ENCODE measurements around the gene PSMB8. TPM values are rescaled to one million over a fixed set of nuclear protein-coding genes. Genes with fewer than 3 reads are reported as not detected.
"Not testable (repeated sequence)": the region's sequence is repeated elsewhere in the genome, so short reads cannot be mapped to it uniquely, and the experiment has no call there.

Gene PSMB8
- polyA plus RNA-seq, 3 donors = 19.7 to 22.3 (median 20.4) TPM

GRCh38 chr6:32816746-32817204 lies 27.1 kb downstream of the PSMB8 start, which contains the start of gene HLA-DOB:
HLA-DOB (minus strand) TSS chr6:32817002; CDS start chr6:32816951, 51 bp downstream.
- DNase-seq (ENCODE audit: extremely low read depth in 1 of 11, low read depth in 9 of 11, low spot score in 4 of 11) = no peak

- DNase-seq (ENCODE audit: extremely low read depth in 1 of 11, low read depth in 9 of 11, low spot score in 4 of 11) = no peak
Measured at GRCh38 chr6:32815996-32816395, 27.9 kb downstream of the PSMB8 start.

DNA sequence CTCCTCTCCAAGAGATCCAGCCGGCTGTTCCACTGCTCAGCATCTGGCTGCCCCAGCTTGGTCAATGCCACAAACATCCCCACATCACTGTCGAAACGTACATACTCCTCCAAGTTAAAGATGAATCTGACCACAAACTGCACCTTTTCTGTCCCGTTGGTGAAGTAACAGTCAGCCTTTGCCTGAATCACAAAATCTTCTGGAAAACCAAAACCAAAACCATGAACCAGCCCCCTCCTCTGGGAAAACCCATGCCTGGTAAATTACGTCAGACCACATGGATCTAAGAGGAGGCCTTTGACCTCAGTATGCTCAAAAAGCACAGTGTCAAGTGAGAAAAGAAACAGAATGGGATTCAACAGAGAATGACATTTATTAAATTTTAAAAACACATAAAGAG lies 28.7 kb downstream of the PSMB8 start:
- no peak for DNase-seq (ENCODE audit: extremely low read depth in 1 of 11, low read depth in 9 of 11, low spot score in 4 of 11)

- no peak for DNase-seq (ENCODE audit: extremely low read depth in 1 of 11, low read depth in 9 of 11, low spot score in 4 of 11)
Measured at GRCh38 chr6:32814145-32814544, 29.7 kb downstream of the PSMB8 start.

DNA sequence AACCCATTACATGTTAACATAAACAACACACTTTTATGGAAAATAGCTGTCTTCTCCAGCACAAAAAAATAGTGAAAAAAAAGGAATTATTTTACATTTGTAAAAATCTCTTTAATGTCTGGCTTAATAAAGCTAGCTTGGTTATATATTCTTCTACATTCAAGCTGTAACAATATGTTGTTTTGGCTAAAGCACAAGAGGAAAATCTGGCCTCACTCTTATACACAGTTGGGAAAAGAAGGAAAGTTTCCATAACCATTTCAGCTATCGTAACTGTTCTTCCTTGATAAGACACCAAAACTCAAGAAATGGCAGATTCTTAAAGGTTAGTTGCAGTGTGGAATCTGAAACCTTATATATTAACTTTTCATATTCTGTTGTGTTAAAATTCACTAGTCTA lies 34.7 kb downstream of the PSMB8 start:
- no peak for DNase-seq (ENCODE audit: extremely low read depth in 1 of 11, low read depth in 9 of 11, low spot score in 4 of 11)

- DNase-seq (ENCODE audit: extremely low read depth in 1 of 11, low read depth in 9 of 11, low spot score in 4 of 11) = no peak
Measured at GRCh38 chr6:32807020-32807580, 36.7 kb downstream of the PSMB8 start.

DNA sequence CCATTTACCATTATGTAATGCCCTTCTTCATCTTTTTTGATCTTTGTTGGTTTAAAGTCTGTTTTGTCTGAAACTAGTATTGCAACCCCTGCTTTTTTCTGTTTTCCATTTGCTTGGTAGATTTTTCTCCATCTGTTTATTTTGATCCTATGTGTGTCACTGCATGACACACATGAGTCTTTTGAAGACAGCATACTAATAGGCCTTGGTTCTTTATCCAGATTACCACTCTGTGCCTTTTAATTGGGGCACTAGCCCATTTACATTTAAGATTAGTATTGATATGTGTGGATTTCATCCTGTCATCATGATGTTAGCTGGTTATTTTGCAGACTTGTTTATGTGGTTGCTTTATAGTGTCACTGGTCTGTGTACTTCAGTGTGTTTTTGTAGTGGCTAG lies 38.4 kb downstream of the PSMB8 start:
- not testable (repeated sequence) for DNase-seq (ENCODE audit: extremely low read depth in 1 of 11, low read depth in 9 of 11, low spot score in 4 of 11)

DNA sequence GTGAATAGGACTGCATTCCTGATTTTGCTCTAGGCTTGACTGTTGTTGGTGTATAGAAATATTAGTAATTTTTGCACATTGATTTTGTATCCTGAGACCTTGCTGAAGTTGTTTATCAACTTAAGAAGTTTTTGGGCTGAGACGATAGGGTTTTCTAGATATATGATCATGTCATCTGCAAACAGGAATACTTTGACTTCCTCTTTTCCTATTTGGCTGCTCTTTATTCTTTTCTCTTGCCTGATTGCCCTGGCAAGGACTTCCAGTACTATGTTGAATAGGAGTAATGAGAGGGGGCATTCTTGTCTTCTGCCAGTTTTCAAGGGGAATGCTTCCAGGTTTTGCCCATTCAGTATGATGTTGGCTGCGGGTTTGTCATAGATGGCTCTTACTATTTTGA lies 40.4 kb downstream of the PSMB8 start:
- no peak for DNase-seq (ENCODE audit: extremely low read depth in 1 of 11, low read depth in 9 of 11, low spot score in 4 of 11)

DNA sequence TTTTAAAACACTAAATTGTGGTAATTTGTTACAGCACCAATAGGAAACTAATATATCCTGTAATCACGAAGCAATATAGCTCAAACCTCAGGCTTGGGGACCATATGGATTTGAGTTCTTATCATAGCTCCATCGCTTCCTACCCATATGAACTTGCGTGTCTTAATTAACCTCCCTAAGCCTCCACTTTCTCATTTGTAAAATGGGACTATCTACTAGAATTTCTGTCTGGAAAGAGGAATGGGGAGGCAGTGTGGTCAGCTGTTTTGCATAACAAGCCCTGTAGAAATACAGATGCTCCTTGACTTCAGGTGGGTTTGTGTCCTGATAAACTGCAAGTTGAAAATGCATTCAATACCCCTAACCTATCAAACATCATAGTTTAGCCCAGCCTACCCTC lies 44.1 kb downstream of the PSMB8 start:
- DNase-seq (ENCODE audit: extremely low read depth in 1 of 11, low read depth in 9 of 11, low spot score in 4 of 11) = no peak

DNA sequence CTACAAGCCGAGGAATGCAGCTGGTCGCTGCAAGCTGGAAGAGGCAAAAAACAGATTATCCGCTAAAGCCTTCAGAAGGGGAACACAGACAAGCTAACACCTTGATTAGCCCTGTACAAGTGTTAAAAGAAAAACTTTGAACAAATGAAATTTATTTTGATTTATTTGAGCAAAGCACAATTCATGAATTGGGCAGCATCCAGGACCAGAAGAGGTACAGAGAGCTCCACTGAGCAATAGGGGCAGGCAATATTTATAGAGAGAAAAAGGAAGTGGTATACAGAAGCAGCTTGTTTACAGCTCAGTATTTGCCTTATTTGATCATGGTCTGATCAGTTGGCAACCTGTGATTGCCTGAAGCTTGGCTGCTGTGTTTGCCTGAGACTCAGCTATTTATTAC lies 44.7 kb downstream of the PSMB8 start:
- no peak for DNase-seq (ENCODE audit: extremely low read depth in 1 of 11, low read depth in 9 of 11, low spot score in 4 of 11)

GRCh38 chr6:32796848-32797776 lies 46.7 kb downstream of the PSMB8 start:
- peak; percentile 50 to 81 (median 64) for DNase-seq (ENCODE audit: extremely low read depth in 1 of 11, low read depth in 9 of 11, low spot score in 4 of 11)

- no peak for DNase-seq (ENCODE audit: extremely low read depth in 1 of 11, low read depth in 9 of 11, low spot score in 4 of 11)
Measured at GRCh38 chr6:32794510-32794909, 49.3 kb downstream of the PSMB8 start.

DNA sequence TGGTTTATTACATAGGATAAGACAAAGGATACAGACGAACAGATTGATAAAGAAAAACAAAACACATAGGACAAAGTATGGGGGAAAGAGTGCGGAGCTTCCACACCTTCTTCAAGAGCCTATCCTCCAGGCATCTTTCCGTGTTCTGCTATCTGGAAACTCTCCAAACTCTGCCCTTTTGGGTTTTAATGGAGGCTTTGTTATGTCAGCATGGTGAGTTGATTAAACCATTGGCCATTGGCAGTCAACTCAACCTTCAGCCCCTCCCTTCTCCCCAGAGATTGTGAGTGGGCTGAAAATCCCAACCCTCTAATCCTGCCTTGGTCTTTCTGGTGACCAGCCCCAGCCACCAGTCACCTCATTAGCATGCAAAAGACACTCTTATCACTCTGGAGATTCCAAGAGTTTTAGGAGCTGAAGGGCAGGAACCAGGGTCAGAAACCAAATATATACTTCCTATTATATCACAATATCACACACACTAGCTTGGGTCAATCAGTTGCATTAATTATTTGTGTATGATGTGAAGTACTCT lies 50.9 kb downstream of the PSMB8 start:
- no peak for DNase-seq (ENCODE audit: extremely low read depth in 1 of 11, low read depth in 9 of 11, low spot score in 4 of 11)

Other genes with a start within 250 kb of the PSMB8 start
- gene HLA-DQA1, start 206.6 kb downstream of the PSMB8 start, polyA plus RNA-seq (ENCODE audit: insufficient read length in 3 of 3) = 1 to 10 TPM; 1.8 to 7.9 (median 2.8) TPM
- 10 to 100 TPM in 1 of 3 donors, 1 to 10 TPM in 2; 6.9 to 11.4 (median 7.7) TPM for gene HLA-DQB1, start 177.4 kb downstream of the PSMB8 start, polyA plus RNA-seq (ENCODE audit: insufficient read length in 3 of 3)
- 1 to 10 TPM in 1 of 3 donors, under 1 TPM in 1, not detected in 1; 0.37 to 1.4 TPM for gene HLA-DQA2, start 102.7 kb downstream of the PSMB8 start, polyA plus RNA-seq (ENCODE audit: insufficient read length in 3 of 3)
- gene HLA-DQB2, start 80.5 kb downstream of the PSMB8 start, polyA plus RNA-seq (ENCODE audit: insufficient read length in 3 of 3) = 1 to 10 TPM in 1 of 3 donors, under 1 TPM in 1, not detected in 1; 0.57 to 1.8 TPM
- gene HLA-DOB, start 27.0 kb downstream of the PSMB8 start, polyA plus RNA-seq (ENCODE audit: insufficient read length in 3 of 3) = under 1 TPM; 0.10 to 0.21 (median 0.16) TPM
- gene TAP2, start 5.3 kb downstream of the PSMB8 start, polyA plus RNA-seq (ENCODE audit: insufficient read length in 3 of 3) = 10 to 100 TPM in 1 of 3 donors, 1 to 10 TPM in 2; 9.4 to 19.7 (median 9.5) TPM
- 10 to 100 TPM in 1 of 3 donors, 1 to 10 TPM in 2; 8.2 to 12.3 (median 8.3) TPM for gene TAP1, start 9.7 kb upstream of the PSMB8 start, polyA plus RNA-seq (ENCODE audit: insufficient read length in 3 of 3)
- gene PSMB9, start 10.1 kb upstream of the PSMB8 start, polyA plus RNA-seq (ENCODE audit: insufficient read length in 3 of 3) = 1 to 10 TPM; 5.1 to 6.7 (median 5.1) TPM
- 10 to 100 TPM; 51.8 to 75.3 (median 65.9) TPM for gene HLA-DMB, start 97.0 kb upstream of the PSMB8 start, polyA plus RNA-seq (ENCODE audit: insufficient read length in 3 of 3)
- 10 to 100 TPM; 13.9 to 24.6 (median 22.5) TPM for gene HLA-DMA, start 109.0 kb upstream of the PSMB8 start, polyA plus RNA-seq (ENCODE audit: insufficient read length in 3 of 3)
- gene BRD2, start 124.5 kb upstream of the PSMB8 start, polyA plus RNA-seq (ENCODE audit: insufficient read length in 3 of 3) = 100 to 1,000 TPM; 298 to 338 (median 312) TPM
- gene HLA-DOA, start 165.5 kb upstream of the PSMB8 start, polyA plus RNA-seq (ENCODE audit: insufficient read length in 3 of 3) = 1 to 10 TPM; 3.8 to 4.8 (median 4.2) TPM
- 10 to 100 TPM in 2 of 3 donors, 1 to 10 TPM in 1; 8.6 to 32.9 (median 19.7) TPM for gene HLA-DPA1, start 229.6 kb upstream of the PSMB8 start, polyA plus RNA-seq (ENCODE audit: insufficient read length in 3 of 3)
- 10 to 100 TPM; 10.7 to 26.6 (median 20.8) TPM for gene HLA-DPB1, start 231.9 kb upstream of the PSMB8 start, polyA plus RNA-seq (ENCODE audit: insufficient read length in 3 of 3)